ENCODE data around the gene COBLL1.

DNA sequence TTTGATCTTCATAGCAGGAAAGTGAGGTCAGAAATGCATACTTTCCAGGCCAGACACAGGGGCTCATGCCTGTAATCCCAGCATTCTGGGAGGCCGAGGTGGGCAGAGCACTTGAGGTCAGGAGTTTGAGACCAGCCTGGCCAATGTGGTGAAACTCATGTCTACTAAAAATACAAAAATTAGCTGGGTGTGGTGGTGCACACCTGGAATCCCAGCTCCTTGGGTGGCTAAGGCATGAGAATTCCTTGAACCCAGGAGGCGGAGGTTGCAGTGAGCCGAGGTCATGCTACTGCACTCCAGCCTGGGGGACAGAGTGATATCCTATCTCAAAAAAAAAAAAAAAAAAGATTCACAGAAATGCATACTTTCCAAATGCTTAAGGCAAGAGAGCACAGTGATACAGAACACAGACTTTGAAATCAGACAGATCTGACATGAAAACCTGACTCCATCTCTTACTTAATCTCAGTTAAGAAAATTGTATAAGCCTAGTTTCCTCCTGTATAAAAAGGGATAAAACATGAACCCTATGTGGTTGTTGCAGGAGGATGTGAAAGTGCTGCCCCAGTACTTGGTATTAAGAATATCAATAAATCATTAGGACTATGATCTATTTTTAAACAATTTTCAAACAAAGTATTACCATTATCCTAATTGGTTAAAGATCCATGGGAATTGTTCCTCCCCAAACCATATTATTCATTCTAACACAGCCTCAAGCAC, 26.4 kb downstream of the COBLL1 start:
- TF ChIP-seq, protein P1, sequence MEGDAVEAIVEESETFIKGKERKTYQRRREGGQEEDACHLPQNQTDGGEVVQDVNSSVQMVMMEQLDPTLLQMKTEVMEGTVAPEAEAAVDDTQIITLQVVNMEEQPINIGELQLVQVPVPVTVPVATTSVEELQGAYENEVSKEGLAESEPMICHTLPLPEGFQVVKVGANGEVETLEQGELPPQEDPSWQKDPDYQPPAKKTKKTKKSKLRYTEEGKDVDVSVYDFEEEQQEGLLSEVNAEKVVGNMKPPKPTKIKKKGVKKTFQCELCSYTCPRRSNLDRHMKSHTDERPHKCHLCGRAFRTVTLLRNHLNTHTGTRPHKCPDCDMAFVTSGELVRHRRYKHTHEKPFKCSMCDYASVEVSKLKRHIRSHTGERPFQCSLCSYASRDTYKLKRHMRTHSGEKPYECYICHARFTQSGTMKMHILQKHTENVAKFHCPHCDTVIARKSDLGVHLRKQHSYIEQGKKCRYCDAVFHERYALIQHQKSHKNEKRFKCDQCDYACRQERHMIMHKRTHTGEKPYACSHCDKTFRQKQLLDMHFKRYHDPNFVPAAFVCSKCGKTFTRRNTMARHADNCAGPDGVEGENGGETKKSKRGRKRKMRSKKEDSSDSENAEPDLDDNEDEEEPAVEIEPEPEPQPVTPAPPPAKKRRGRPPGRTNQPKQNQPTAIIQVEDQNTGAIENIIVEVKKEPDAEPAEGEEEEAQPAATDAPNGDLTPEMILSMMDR (conservative IDR thresholded peaks at IDR 0.05) = no peak
- no peak for TF ChIP-seq ZFX (IDR thresholded peaks at IDR 0.05)

All from C4-2B (cell line).